Kidney epithelial cell (primary cell): ENCODE measurements around the gene WNT7A. TPM values are rescaled to one million over a fixed set of nuclear protein-coding genes. Genes with fewer than 3 reads are reported as not detected.
A peak's percentile ranks its signal among the peaks of the same experiment; 100 is the strongest.
"Not testable (repeated sequence)": the region's sequence is repeated elsewhere in the genome, so short reads cannot be mapped to it uniquely, and the experiment has no call there.

Source experiments
- DNase-seq: peaks from one replicate; pipeline ENCODE4 v3.0.0-alpha.2; 2010; ENCODE audit warnings: low read depth
- H3K27me3 ChIP-seq: 2 replicates; pipeline ENCODE4 v1.6.0; 2011; ENCODE audit warnings: low read length; ENCODE audit not compliant: control insufficient read depth, insufficient read depth
- H3K36me3 ChIP-seq: 2 replicates; pipeline ENCODE4 v1.5.1; 2011; ENCODE audit warnings: low read length; ENCODE audit not compliant: control insufficient read depth, insufficient read depth
- H3K4me3 ChIP-seq: 2 replicates; pipeline ENCODE4 v1.5.1; 2011; ENCODE audit warnings: low read depth, mild to moderate bottlenecking, control low read depth, low read length
- total RNA-seq: library from RNA; depleted of rRNA; stranded (reverse); fragments of >200 nt; gene quantifications from 2 replicates; pipeline ENCODE4 v1.2.3, GENCODE V29; 2015
- TF ChIP-seq, protein P1 (sequence below): IDR thresholded peaks from 2 replicates; pipeline ENCODE4 v1.5.1; 2011; ENCODE audit warnings: mild to moderate bottlenecking, moderate library complexity, low read length, control low read depth, inconsistent platforms; ENCODE audit not compliant: insufficient read depth, poor library complexity, severe bottlenecking

WNT7A gene
- 14.4 and 17.1 TPM in 2 replicates for total RNA-seq

- peak within 1 kb of the TSS; percentile 60 for H3K4me3 ChIP-seq
- peaks cover 39% of the 10 kb centered on the region for H3K27me3 ChIP-seq
- DNase-seq, result no peak
- no peaks in the 10 kb centered on the region for H3K36me3 ChIP-seq
- TF ChIP-seq, protein P1, sequence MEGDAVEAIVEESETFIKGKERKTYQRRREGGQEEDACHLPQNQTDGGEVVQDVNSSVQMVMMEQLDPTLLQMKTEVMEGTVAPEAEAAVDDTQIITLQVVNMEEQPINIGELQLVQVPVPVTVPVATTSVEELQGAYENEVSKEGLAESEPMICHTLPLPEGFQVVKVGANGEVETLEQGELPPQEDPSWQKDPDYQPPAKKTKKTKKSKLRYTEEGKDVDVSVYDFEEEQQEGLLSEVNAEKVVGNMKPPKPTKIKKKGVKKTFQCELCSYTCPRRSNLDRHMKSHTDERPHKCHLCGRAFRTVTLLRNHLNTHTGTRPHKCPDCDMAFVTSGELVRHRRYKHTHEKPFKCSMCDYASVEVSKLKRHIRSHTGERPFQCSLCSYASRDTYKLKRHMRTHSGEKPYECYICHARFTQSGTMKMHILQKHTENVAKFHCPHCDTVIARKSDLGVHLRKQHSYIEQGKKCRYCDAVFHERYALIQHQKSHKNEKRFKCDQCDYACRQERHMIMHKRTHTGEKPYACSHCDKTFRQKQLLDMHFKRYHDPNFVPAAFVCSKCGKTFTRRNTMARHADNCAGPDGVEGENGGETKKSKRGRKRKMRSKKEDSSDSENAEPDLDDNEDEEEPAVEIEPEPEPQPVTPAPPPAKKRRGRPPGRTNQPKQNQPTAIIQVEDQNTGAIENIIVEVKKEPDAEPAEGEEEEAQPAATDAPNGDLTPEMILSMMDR, result peak; percentile 50
Measured at GRCh38 chr3:13879946-13880810, at the start of gene WNT7A. WNT7A (minus strand) TSS chr3:13880071; CDS start chr3:13879816, 255 bp downstream.

- H3K4me3 ChIP-seq, H3K36me3 ChIP-seq, DNase-seq, H3K27me3 ChIP-seq: not testable (repeated sequence)
Measured at GRCh38 chr3:13928741-13929140, 48.9 kb upstream of the WNT7A start.

- TF ChIP-seq, protein P1, result no peak
- Histone ChIP-seq H3K36me3 (no peaks in the 10 kb centered on the region), H3K4me3 (no peak overlapping the region), H3K27me3 (no peaks in the 10 kb centered on the region)
- no peak for DNase-seq
Measured at GRCh38 chr3:13927295-13927694, 47.4 kb upstream of the WNT7A start.

- no peak for DNase-seq
- no peaks in the 10 kb centered on the region for H3K36me3 ChIP-seq
- TF ChIP-seq, protein P1, result no peak
- no peak overlapping the region for H3K4me3 ChIP-seq
- H3K27me3 ChIP-seq, result no peaks in the 10 kb centered on the region
Measured at GRCh38 chr3:13916375-13916774, 36.5 kb upstream of the WNT7A start.

DNA sequence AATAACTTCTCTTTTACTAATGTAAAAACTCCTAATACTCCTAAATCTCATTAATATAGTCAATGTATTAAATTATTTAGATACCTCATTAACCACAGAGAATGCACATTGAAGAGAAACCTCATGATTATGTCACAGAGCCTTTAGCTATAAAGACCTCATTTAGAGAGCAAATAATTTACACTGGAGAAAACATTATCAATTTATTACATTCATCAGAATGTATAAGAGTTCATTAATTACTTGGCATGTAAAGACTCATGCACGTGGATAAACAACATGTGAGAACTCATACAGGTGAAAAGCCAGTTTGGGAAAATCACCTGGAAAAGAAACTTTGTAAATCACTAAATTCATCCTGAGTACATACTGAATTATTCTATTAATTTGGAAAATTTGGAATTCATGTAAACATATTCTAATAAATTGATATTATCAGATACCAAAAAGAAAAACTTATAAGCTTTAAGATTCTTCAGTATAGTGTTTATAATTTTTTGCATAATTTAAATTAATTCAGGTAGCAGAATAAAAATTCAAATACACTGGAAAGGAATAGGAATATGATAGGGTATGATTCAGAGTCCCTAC lies 22.9 kb upstream of the WNT7A start:
- TF ChIP-seq, protein P1, result no peak
- Histone ChIP-seq H3K27me3 (no peaks in the 10 kb centered on the region), H3K36me3 (no peaks in the 10 kb centered on the region)

DNA sequence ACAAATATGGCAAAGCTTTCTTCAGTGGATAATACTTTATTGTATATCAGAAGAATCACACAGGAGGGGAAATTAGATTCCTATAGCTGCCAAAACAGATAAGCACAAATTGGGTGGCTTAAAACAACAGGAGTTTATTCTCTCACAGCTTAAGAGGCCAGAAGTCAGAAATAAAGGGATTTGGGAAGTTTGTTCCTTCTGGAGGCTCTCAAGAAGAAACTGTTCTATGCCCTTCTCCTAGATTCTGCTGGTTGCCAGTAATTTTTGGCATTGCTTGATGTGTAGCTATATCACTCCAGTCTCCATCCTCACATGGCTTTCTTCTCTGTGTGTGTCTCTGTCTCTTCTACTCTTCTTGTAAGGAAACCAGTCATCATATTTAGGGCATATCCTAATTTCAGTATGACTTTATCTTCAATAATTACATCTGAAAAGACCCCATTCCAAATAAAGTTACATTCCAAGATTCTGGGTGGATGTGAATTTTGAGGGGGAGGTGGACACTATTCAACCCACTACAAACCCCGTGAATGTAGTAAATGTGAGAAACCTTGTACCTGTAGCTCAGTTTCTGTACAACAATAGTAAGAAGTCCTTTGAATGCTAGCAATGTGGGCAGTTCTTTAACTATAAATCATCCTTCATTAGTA lies 22.2 kb upstream of the WNT7A start:
- Histone ChIP-seq H3K36me3 (no peaks in the 10 kb centered on the region), H3K27me3 (no peaks in the 10 kb centered on the region), H3K4me3 (no peak overlapping the region)
- TF ChIP-seq, protein P1, result no peak
- no peak for DNase-seq

More for the DNA sequence above, 22.9 kb upstream of the WNT7A start:
- no peak overlapping the region for H3K4me3 ChIP-seq
- no peak for DNase-seq
